HG03066 (cell line): ENCODE measurements around the gene DYNLT2.
A peak's percentile ranks its signal among the peaks of the same experiment; 100 is the strongest.

Source experiments
- ATAC-seq: cut with Tn5 transposase; IDR thresholded peaks from one replicate; pipeline ENCODE4 v1.9.1; 2021; ENCODE audit warnings: low read depth; ENCODE audit not compliant: unreplicated experiment

The DYNLT2 gene

DNA sequence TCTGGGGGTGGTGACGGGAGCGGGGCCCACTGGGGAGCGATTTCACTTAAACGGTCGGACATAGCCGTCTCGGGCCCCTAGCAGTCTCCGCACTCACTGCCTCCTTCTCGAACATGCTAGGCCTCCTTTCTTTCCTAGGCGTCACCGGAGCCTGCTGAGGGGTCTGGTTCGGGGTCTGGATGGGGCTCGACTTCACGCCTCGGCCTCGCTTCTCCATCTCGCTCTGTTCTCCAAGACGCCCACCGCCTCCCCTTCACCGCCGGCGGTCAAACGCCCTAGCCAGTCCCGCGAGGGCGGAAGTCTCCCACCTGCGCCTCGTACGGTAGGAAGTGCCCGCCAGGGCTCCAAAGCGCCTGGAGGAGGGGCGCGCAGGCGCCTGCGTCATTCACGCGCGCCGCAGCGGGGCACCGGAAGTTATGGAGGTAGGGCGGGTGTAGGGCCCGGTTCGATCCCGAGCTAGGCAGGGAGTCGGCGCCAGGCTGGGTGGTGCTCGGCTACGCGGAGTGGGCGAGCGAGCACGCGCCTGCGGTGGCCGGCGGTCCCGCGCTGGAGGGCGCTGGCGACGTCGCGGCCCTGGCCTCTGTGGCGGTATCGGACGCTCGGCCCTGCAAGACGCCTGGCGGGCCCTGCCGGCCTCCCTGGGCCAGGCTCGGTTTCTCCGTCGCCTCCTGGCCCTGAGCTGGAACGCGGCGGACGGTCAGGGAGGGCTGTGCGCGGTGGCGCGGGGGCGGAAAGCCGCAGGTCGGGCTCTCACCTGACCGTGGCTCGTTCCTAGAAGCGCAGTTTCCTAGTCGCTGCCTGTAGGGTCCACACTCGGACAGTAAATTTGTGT is at the start of gene DYNLT2, which contains the start of gene ERMARD:
Gene DYNLT2, minus strand, starts transcription at position 331 of the 832 bp plus-strand sequence. Its CDS starts 114 bp downstream, at position 217.
Gene ERMARD, plus strand, starts transcription at position 381 of the 832 bp plus-strand sequence. Its CDS starts 36 bp downstream, at position 417.
- ATAC-seq: peak; percentile 93

GRCh38 chr6:169800668-169801395 is 49.5 kb upstream of the DYNLT2 start:
- ATAC-seq: no peak

GRCh38 chr6:169800116-169800667 is 48.8 kb upstream of the DYNLT2 start:
- ATAC-seq: no peak

GRCh38 chr6:169799474-169799926 is 48.1 kb upstream of the DYNLT2 start:
- no peak for ATAC-seq

- no peak for ATAC-seq
Measured at GRCh38 chr6:169798764-169799473, 47.5 kb upstream of the DYNLT2 start.

DNA sequence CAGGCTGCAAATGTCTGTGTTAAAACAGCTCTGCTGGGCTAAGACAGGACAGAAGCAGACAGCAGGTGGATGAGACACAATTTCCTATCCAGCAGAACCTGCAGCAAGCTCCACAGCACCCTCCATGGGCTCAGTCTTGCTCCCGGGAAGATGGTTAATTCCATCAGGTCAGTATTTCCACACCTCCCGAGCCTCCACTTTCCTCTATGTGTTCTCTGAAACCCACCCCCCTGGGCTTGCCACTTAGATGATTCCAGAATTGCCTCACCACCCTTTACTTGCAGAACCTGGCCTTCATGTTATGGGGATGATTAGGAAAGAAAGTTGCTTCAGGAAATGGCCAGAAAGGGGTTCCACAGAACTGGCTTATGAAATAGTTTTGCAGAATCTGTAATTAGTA is 43.8 kb upstream of the DYNLT2 start:
- ATAC-seq: no peak

GRCh38 chr6:169794317-169795055 is 43.1 kb upstream of the DYNLT2 start:
- ATAC-seq: no peak

DNA sequence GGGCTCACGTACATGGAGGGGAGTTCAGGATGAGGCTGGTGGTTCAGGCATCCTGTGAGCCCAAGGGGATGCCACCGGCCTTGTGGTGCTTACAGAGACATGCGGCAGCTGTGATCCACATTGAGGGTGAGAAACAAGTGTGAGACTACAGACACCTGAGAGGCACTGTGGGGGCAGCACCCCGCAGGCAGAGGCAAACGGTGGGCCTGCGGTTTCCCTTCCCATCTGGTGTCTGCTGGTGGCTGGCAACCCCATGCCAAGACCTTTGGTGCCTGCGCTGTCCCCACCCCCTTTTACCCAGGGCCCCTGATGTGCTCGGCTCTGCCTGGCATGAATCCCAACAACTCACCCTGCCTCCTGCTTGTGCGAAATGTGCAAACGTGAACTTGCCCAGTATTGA is 42.0 kb upstream of the DYNLT2 start:
- no peak for ATAC-seq

GRCh38 chr6:169792306-169793015 is 41.1 kb upstream of the DYNLT2 start:
- no peak for ATAC-seq

DNA sequence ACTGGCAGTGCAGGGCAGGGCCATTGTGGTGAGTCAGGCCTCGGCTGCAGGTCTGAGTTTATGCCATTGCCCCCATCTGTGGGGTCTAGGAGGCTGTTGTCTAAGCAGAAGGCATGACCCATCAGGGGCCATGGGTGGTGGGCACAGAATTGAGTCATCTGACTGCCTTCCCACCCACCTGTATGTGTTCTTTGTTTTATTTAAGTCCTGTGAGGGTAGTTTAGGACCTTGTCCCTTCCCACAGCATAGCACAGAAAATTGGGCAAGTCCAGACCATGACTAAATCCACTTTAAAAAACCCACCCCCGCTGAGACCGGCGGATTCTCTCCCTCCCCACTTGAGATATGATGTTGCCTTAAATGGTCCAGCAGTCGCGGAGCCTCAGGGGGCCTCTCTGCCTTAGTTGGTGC is 40.4 kb upstream of the DYNLT2 start:
- no peak for ATAC-seq

- ATAC-seq: peak; percentile 96
Measured at GRCh38 chr6:169789944-169790927, 38.9 kb upstream of the DYNLT2 start.

- ATAC-seq: no peak
Measured at GRCh38 chr6:169789146-169789943, 38.0 kb upstream of the DYNLT2 start.

GRCh38 chr6:169788809-169789145 is 37.4 kb upstream of the DYNLT2 start:
- ATAC-seq: no peak

DNA sequence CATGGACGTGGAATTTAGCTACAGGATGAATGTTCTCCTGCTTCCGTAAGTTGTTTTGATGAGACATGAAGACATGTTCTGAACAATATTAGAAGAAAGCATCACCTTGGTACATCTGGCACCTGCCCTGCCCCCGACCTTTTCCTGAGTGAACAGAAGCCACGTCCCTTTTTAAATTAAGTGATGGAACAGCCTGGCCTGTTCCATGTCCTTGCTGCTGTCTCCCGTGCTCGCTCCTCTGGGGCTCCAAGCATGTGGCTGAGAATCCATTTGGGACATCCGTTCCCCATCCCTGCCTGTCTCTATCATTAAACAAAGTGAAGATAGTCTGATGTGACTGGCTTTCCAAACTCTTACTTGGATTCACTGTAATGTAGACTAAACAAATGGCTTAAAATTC is 36.4 kb upstream of the DYNLT2 start:
- ATAC-seq: no peak

DNA sequence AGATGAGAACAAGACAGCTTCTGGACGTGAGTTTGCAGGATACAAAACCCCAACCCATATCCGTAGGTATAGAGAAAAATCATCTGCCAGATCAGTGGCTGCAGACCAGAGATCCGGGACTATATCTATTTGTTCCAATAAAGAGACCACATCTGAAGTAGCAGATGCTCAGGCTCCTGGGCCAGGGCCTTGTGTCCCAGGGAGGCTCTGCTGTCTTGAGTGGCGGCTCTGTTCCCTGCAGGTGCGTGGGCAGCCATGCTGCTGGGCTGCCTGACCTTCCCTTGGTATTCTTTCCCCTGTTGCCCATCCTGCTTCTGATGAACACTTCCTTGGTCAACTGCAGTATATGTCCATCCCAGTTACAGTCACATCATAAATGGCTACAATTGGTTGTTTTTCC is 35.0 kb upstream of the DYNLT2 start:
- no peak for ATAC-seq

- ATAC-seq: no peak
Measured at GRCh38 chr6:169785566-169785965, 34.2 kb upstream of the DYNLT2 start.

- no peak for ATAC-seq
Measured at GRCh38 chr6:169784821-169785340, 33.5 kb upstream of the DYNLT2 start.
